GM23338 (cell line): Measurements from ENCODE around the gene SLC12A7. TPM values are rescaled to one million over a fixed set of nuclear protein-coding genes. Genes with fewer than 3 reads are reported as not detected.

Experiments used
- ATAC-seq: fragments of 200-7000 bp; cut with Tn5 transposase; 3 replicates; pipeline ENCODE4 v1.9.1; 2020
- DNase-seq: peaks from one replicate; pipeline ENCODE4 v3.0.0-alpha.2; 2015; ENCODE audit warnings: low spot score
- H2AFZ ChIP-seq: fragments of 200-600 bp; sonication (generic); 2 replicates; pipeline ENCODE4 v1.8.0; 2016; ENCODE audit warnings: antibody characterized with exemption, mild to moderate bottlenecking, moderate library complexity
- H3F3A ChIP-seq: fragments of 200-600 bp; sonication (generic); replicated peaks from 2 replicates; pipeline ENCODE4 v1.8.0; 2017; ENCODE audit warnings: antibody characterized with exemption, mixed run types, low read depth
- H3K27ac ChIP-seq: fragments of 200-600 bp; sonication (generic); 2 replicates; pipeline ENCODE4 v1.6.1; 2016; ENCODE audit warnings: low read depth
- H3K27me3 ChIP-seq: fragments of 200-600 bp; sonication (generic); 2 replicates; pipeline ENCODE4 v1.8.0; 2016; ENCODE audit warnings: mild to moderate bottlenecking, mixed run types, moderate library complexity; ENCODE audit not compliant: insufficient read depth
- H3K36me3 ChIP-seq: fragments of 200-600 bp; sonication (generic); 2 replicates; pipeline ENCODE4 v1.8.0; 2016; ENCODE audit warnings: mild to moderate bottlenecking; ENCODE audit not compliant: insufficient read depth
- H3K4me1 ChIP-seq: fragments of 200-600 bp; sonication (generic); 2 replicates; pipeline ENCODE4 v1.8.0; 2016; ENCODE audit warnings: mild to moderate bottlenecking, moderate library complexity; ENCODE audit not compliant: insufficient read depth
- H3K4me2 ChIP-seq: fragments of 200-600 bp; sonication (generic); 2 replicates; pipeline ENCODE4 v1.7.1; 2017; ENCODE audit warnings: mixed run types
- H3K4me3 ChIP-seq: fragments of 200-600 bp; sonication (generic); 2 replicates; pipeline ENCODE4 v1.6.1; 2016; ENCODE audit warnings: mixed run types
- H3K79me2 ChIP-seq: fragments of 200-600 bp; sonication (generic); replicated peaks from 2 replicates; pipeline ENCODE4 v1.8.0; 2017; ENCODE audit warnings: mild to moderate bottlenecking; ENCODE audit not compliant: insufficient read depth
- H3K9me2 ChIP-seq: fragments of 200-600 bp; sonication (generic); 2 replicates; pipeline ENCODE4 v1.8.0; 2017; ENCODE audit not compliant: insufficient read depth
- H4K20me1 ChIP-seq: fragments of 200-600 bp; sonication (generic); replicated peaks from 2 replicates; pipeline ENCODE4 v1.8.0; 2017; ENCODE audit warnings: mild to moderate bottlenecking; ENCODE audit not compliant: insufficient read depth
- H3K27ac Mint-ChIP-seq: 2 replicates; pipeline ENCODE4 v1.8.0; 2020; ENCODE audit warnings: inconsistent platforms, mild to moderate bottlenecking, moderate library complexity, mixed read lengths
- H3K27me3 Mint-ChIP-seq: 3 replicates; pipeline ENCODE4 v1.8.0; 2022; ENCODE audit warnings: low read depth, mild to moderate bottlenecking, moderate library complexity, mixed read lengths, inconsistent platforms; ENCODE audit not compliant: insufficient read depth, poor library complexity
- H3K36me3 Mint-ChIP-seq: 3 replicates; pipeline ENCODE4 v1.8.0; 2021; ENCODE audit warnings: low read depth, mild to moderate bottlenecking, inconsistent platforms, moderate library complexity, mixed read lengths
- H3K4me1 Mint-ChIP-seq: 3 replicates; pipeline ENCODE4 v1.8.0; 2020; ENCODE audit warnings: mild to moderate bottlenecking, inconsistent platforms, mixed read lengths
- H3K4me3 Mint-ChIP-seq: 3 replicates; pipeline ENCODE4 v1.8.0; 2021; ENCODE audit warnings: moderate library complexity, mild to moderate bottlenecking, inconsistent platforms, mixed read lengths
- H3K9me3 Mint-ChIP-seq: 3 replicates; pipeline ENCODE4 v1.8.0; 2020; ENCODE audit warnings: moderate library complexity, mild to moderate bottlenecking, inconsistent platforms, mixed read lengths
- CREB1 ChIP-seq: fragments of 250-450 bp; sonication (Bioruptor Pico); IDR thresholded peaks from 2 replicates; pipeline ENCODE4 v1.5.0; 2020; ENCODE audit warnings: low read depth, mild to moderate bottlenecking, moderate library complexity
- JUNB ChIP-seq: IDR thresholded peaks from one replicate; pipeline ENCODE4 v1.6.1; 2016; ENCODE audit warnings: antibody characterized with exemption; ENCODE audit not compliant: unreplicated experiment
- NANOG ChIP-seq: IDR thresholded peaks from 2 replicates; pipeline ENCODE4 v1.6.1; 2016; ENCODE audit warnings: antibody characterized with exemption, borderline replicate concordance
- polyA plus RNA-seq: library from polyadenylated mRNA; unstranded; fragments of >200 nt; fragmentation: Nextera tagmentation; extraction: Ambion mirVana; gene quantifications from 2 replicates; pipeline ENCODE4 v1.2.1, GENCODE V29; 2016
- total RNA-seq: library from RNA; depleted of rRNA; stranded (reverse); fragments of >200 nt; shearing (Covaris generic); gene quantifications from 2 replicates; pipeline ENCODE4 v1.2.3, GENCODE V29; 2014
- TF ChIP-seq, protein P1 (sequence below): fragments of 250-450 bp; sonication (Bioruptor Pico); IDR thresholded peaks from 2 replicates; pipeline ENCODE4 v1.5.0; 2020; ENCODE audit warnings: mild to moderate bottlenecking, moderate library complexity
- TF ChIP-seq, protein P2 (sequence below): IDR thresholded peaks from one replicate; pipeline ENCODE4 v1.6.1; 2018; ENCODE audit warnings: antibody characterized with exemption; ENCODE audit not compliant: unreplicated experiment

SLC12A7 gene
- total and polyA plus RNA-seq, 2 experiments from 2014 or later = 7.4 to 32.2 TPM

DNA sequence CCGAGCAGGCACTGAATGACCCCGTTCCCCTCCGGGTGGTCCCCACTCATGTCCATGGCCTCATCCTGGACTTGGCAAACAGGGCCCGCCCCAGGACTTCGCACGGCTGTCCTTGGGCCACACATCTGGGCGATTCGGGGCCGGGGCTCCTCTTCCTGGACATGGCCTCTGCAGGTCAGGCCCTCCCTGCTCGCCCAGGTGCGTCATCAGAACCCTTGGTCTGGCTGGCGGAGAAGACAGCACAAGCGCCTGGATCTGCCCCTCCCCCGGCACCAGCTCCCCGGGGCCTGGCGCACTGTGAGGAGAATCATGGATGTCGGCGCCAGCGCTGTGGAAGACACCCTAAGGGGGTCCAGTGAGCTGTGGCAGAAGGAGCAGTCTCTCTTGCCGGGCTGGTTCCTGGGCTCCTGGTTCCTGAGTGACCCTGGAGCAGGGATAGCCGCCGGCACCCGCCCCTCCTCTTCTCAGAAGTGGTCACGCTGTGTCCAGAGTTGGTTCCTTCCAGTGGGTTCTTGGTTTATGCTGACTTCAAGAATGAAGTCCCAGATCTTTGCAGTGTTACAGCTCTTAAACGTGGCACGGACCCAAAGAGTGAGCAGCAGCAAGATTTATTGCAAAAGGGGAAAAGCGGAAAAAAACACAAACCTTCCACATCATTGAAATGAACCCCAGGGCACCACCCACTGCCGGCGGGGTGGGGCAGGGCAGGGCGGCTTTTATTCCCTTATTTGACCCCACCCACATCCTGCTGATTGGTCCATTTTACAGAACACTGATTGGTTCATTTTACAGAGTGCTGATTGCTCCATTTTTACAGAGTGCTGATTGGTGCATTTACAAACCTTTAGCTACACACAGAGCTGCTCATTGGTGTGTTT is 25.9 kb upstream of the SLC12A7 start:
- no peak overlapping the region for H3K27ac ChIP-seq
- H3K4me1 ChIP-seq = no peaks in the 10 kb centered on the region
- H3K36me3 Mint-ChIP-seq = no peaks in the 10 kb centered on the region
- peaks cover 5% of the 10 kb centered on the region; the same call in 2 of the 3 replicates for H3K9me3 Mint-ChIP-seq
- H3K4me1 Mint-ChIP-seq = peaks cover 25% of the 10 kb centered on the region
- TF ChIP-seq JUNB (no peak), NANOG (no peak), CREB1 (CRISPR knock-in tag) (no peak)
- TF ChIP-seq, protein P1, sequence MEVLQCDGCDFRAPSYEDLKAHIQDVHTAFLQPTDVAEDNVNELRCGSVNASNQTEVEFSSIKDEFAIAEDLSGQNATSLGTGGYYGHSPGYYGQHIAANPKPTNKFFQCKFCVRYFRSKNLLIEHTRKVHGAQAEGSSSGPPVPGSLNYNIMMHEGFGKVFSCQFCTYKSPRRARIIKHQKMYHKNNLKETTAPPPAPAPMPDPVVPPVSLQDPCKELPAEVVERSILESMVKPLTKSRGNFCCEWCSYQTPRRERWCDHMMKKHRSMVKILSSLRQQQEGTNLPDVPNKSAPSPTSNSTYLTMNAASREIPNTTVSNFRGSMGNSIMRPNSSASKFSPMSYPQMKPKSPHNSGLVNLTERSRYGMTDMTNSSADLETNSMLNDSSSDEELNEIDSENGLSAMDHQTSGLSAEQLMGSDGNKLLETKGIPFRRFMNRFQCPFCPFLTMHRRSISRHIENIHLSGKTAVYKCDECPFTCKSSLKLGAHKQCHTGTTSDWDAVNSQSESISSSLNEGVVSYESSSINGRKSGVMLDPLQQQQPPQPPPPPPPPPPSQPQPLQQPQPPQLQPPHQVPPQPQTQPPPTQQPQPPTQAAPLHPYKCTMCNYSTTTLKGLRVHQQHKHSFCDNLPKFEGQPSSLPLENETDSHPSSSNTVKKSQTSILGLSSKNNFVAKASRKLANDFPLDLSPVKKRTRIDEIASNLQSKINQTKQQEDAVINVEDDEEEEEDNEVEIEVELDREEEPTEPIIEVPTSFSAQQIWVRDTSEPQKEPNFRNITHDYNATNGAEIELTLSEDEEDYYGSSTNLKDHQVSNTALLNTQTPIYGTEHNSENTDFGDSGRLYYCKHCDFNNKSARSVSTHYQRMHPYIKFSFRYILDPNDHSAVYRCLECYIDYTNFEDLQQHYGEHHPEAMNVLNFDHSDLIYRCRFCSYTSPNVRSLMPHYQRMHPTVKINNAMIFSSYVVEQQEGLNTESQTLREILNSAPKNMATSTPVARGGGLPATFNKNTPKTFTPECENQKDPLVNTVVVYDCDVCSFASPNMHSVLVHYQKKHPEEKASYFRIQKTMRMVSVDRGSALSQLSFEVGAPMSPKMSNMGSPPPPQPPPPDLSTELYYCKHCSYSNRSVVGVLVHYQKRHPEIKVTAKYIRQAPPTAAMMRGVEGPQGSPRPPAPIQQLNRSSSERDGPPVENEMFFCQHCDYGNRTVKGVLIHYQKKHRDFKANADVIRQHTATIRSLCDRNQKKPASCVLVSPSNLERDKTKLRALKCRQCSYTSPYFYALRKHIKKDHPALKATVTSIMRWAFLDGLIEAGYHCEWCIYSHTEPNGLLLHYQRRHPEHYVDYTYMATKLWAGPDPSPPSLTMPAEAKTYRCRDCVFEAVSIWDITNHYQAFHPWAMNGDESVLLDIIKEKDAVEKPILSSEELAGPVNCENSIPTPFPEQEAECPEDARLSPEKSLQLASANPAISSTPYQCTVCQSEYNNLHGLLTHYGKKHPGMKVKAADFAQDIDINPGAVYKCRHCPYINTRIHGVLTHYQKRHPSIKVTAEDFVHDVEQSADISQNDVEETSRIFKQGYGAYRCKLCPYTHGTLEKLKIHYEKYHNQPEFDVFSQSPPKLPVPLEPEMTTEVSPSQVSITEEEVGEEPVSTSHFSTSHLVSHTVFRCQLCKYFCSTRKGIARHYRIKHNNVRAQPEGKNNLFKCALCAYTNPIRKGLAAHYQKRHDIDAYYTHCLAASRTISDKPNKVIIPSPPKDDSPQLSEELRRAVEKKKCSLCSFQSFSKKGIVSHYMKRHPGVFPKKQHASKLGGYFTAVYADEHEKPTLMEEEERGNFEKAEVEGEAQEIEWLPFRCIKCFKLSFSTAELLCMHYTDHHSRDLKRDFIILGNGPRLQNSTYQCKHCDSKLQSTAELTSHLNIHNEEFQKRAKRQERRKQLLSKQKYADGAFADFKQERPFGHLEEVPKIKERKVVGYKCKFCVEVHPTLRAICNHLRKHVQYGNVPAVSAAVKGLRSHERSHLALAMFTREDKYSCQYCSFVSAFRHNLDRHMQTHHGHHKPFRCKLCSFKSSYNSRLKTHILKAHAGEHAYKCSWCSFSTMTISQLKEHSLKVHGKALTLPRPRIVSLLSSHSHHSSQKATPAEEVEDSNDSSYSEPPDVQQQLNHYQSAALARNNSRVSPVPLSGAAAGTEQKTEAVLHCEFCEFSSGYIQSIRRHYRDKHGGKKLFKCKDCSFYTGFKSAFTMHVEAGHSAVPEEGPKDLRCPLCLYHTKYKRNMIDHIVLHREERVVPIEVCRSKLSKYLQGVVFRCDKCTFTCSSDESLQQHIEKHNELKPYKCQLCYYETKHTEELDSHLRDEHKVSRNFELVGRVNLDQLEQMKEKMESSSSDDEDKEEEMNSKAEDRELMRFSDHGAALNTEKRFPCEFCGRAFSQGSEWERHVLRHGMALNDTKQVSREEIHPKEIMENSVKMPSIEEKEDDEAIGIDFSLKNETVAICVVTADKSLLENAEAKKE (CRISPR knock-in tag) = no peak
- TF ChIP-seq, protein P2, sequence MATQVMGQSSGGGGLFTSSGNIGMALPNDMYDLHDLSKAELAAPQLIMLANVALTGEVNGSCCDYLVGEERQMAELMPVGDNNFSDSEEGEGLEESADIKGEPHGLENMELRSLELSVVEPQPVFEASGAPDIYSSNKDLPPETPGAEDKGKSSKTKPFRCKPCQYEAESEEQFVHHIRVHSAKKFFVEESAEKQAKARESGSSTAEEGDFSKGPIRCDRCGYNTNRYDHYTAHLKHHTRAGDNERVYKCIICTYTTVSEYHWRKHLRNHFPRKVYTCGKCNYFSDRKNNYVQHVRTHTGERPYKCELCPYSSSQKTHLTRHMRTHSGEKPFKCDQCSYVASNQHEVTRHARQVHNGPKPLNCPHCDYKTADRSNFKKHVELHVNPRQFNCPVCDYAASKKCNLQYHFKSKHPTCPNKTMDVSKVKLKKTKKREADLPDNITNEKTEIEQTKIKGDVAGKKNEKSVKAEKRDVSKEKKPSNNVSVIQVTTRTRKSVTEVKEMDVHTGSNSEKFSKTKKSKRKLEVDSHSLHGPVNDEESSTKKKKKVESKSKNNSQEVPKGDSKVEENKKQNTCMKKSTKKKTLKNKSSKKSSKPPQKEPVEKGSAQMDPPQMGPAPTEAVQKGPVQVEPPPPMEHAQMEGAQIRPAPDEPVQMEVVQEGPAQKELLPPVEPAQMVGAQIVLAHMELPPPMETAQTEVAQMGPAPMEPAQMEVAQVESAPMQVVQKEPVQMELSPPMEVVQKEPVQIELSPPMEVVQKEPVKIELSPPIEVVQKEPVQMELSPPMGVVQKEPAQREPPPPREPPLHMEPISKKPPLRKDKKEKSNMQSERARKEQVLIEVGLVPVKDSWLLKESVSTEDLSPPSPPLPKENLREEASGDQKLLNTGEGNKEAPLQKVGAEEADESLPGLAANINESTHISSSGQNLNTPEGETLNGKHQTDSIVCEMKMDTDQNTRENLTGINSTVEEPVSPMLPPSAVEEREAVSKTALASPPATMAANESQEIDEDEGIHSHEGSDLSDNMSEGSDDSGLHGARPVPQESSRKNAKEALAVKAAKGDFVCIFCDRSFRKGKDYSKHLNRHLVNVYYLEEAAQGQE = no peak
- H3K27me3 ChIP-seq = no peaks in the 10 kb centered on the region
- H3K9me2 ChIP-seq = no peaks in the 10 kb centered on the region
- H3K27ac Mint-ChIP-seq = no peak overlapping the region
- no peaks in the 10 kb centered on the region for H3K36me3 ChIP-seq
- H3K4me3 Mint-ChIP-seq = no peak overlapping the region
- H2AFZ ChIP-seq = no peak overlapping the region
- DNase-seq = no peak
- H3K79me2 ChIP-seq = no peaks in the 10 kb centered on the region
- no peak overlapping the region for H3K4me2 ChIP-seq
- H3F3A ChIP-seq = no peaks in the 10 kb centered on the region
- no peak for ATAC-seq
- no peak overlapping the region for H3K4me3 ChIP-seq
- peaks cover 18% of the 10 kb centered on the region for H3K27me3 Mint-ChIP-seq
- no peaks in the 10 kb centered on the region for H4K20me1 ChIP-seq
